HCT116 (cell line): ENCODE measurements around the gene ELANE. TPM values are rescaled to one million over a fixed set of nuclear protein-coding genes. Genes with fewer than 3 reads are reported as not detected.

Source experiments
- ATAC-seq: fragments of 200-7000 bp; cut with Tn5 transposase; 2 replicates; pipeline ENCODE4 v1.9.1; 2020; ENCODE audit warnings: mild to moderate bottlenecking, moderate library complexity
- BruUV-seq: library from RNA; stranded (reverse); fragments of 400-500 nt; replicated peaks from 2 replicates; lab custom pipeline; 2021; lab: Mats Ljungman, UMichigan
- CTCF ChIA-PET: fragments of 300-600 bp; sonication (Branson Sonifier 250); formaldehyde crosslinking; loops from one replicate; lab custom pipeline; 2021; ENCODE audit warnings: antibody characterized with exemption; lab: Charles Lee
- POLR2A ChIA-PET: fragments of 300-600, 350-600 bp; sonication (Branson Sonifier 250); formaldehyde crosslinking; loops from one replicate; lab custom pipeline; 2021; ENCODE audit warnings: antibody characterized with exemption; lab: Charles Lee
- RAD21 ChIA-PET, 2 experiments: fragments of 300-600 bp; sonication (Branson Sonifier 250); formaldehyde crosslinking; loops; one replicate each; lab custom pipeline; 2023; ENCODE audit warnings: low total read pairs in 2 of 2; ENCODE audit not compliant: uncharacterized antibody in 2 of 2, unreplicated experiment in 2 of 2, low non-redundant PET in 1 of 2; lab: Charles Lee
- DNase-seq: peaks from one replicate; pipeline ENCODE4 v3.0.0-alpha.2; 2010; ENCODE audit warnings: low read depth, low spot score
- H2AFZ ChIP-seq: fragments of 200-600 bp; shearing (Covaris generic), sonication (generic); 2 replicates; pipeline ENCODE4 v1.6.1; 2017; ENCODE audit warnings: low read depth, mixed run types, mixed read lengths, antibody characterized with exemption, low read length; ENCODE audit not compliant: poor library complexity, severe bottlenecking
- H3K27ac ChIP-seq: 2 replicates; pipeline ENCODE4 v1.5.1; 2012; ENCODE audit warnings: low read depth, low read length
- H3K27me3 ChIP-seq: fragments of 200-600 bp; sonication (generic); 2 replicates; pipeline ENCODE4 v1.6.1; 2016; ENCODE audit warnings: mixed run types, low read length, mixed read lengths; ENCODE audit not compliant: insufficient read depth
- H3K36me3 ChIP-seq, 2 experiments: fragments of 200-500 bp in 1 of 2; fragments of 200-600 bp in 1 of 2; sonication (Bioruptor generic) in 1 of 2; sonication (generic) in 1 of 2; 2 replicates each; pipeline versions ENCODE4 v1.5.1 to v1.6.1; 2014 to 2016; ENCODE audit warnings: low read length in 2 of 2, inconsistent platforms in 1 of 2, mixed read lengths in 1 of 2, mixed run types in 1 of 2; ENCODE audit not compliant: insufficient read depth in 2 of 2, control insufficient read depth in 1 of 2
- H3K4me1 ChIP-seq, 2 experiments: fragments of 200-600 bp in 1 of 2; sonication (generic) in 1 of 2; 2 replicates each; pipeline versions ENCODE4 v1.5.1 to v1.6.1; 2012 to 2017; ENCODE audit warnings: low read length in 2 of 2, inconsistent platforms in 1 of 2, mild to moderate bottlenecking in 1 of 2, mixed read lengths in 1 of 2, mixed run types in 1 of 2, moderate library complexity in 1 of 2; ENCODE audit not compliant: insufficient read depth in 2 of 2, control insufficient read depth in 1 of 2
- H3K4me2 ChIP-seq: fragments of 200-600 bp; sonication (generic); 2 replicates; pipeline ENCODE4 v1.6.1; 2017; ENCODE audit warnings: mixed run types, low read length, mixed read lengths
- H3K4me3 ChIP-seq, 2 experiments: fragments of 200-600 bp in 1 of 2; sonication (generic) in 1 of 2; replicated peaks in 1 of 2; 2 replicates each; pipeline ENCODE4 v1.5.1; 2011 to 2016; ENCODE audit warnings: low read length in 2 of 2, control low read depth in 1 of 2, low read depth in 1 of 2, mild to moderate bottlenecking in 1 of 2, mixed read lengths in 1 of 2, mixed run types in 1 of 2
- H3K79me2 ChIP-seq: fragments of 200-600 bp; sonication (generic); 2 replicates; pipeline ENCODE4 v1.6.1; 2017; ENCODE audit warnings: mild to moderate bottlenecking, mixed run types, low read length, moderate library complexity, mixed read lengths; ENCODE audit not compliant: insufficient read depth
- H3K9ac ChIP-seq: fragments of 200-600 bp; sonication (generic); 2 replicates; pipeline ENCODE4 v1.6.1; 2016; ENCODE audit warnings: low read length, mixed read lengths
- H3K9me2 ChIP-seq: fragments of 200-600 bp; sonication (generic), shearing (Covaris generic); 2 replicates; pipeline ENCODE4 v1.6.1; 2017; ENCODE audit warnings: mixed run types, mild to moderate bottlenecking, moderate library complexity; ENCODE audit not compliant: insufficient read depth
- H3K9me3 ChIP-seq, 2 experiments: fragments of 200-500 bp in 1 of 2; fragments of 200-600 bp in 1 of 2; sonication (Bioruptor generic) in 1 of 2; sonication (generic) in 1 of 2; 2 replicates each; pipeline ENCODE4 v1.6.1; 2014 to 2017; ENCODE audit warnings: low read length in 2 of 2, mixed read lengths in 2 of 2, inconsistent platforms in 1 of 2, low read depth in 1 of 2, mild to moderate bottlenecking in 1 of 2, mixed run types in 1 of 2, moderate library complexity in 1 of 2; ENCODE audit not compliant: control insufficient read depth in 1 of 2, insufficient read depth in 1 of 2
- H4K20me1 ChIP-seq: fragments of 200-600 bp; sonication (generic), shearing (Covaris generic); 2 replicates; pipeline ENCODE4 v1.6.1; 2017; ENCODE audit warnings: mixed run types, mild to moderate bottlenecking, moderate library complexity; ENCODE audit not compliant: insufficient read depth
- CBX3 ChIP-seq: IDR thresholded peaks from 2 replicates; pipeline ENCODE4 v1.6.1; 2012; ENCODE audit warnings: low read depth
- EZH2phosphoT487 ChIP-seq: fragments of 200-600 bp; IDR thresholded peaks from 2 replicates; pipeline ENCODE4 v1.6.1; 2018; ENCODE audit warnings: antibody characterized with exemption, borderline replicate concordance
- FOSL1 ChIP-seq: IDR thresholded peaks from 2 replicates; pipeline ENCODE4 v1.6.1; 2012; ENCODE audit warnings: low read depth
- RAD21 ChIP-seq: IDR thresholded peaks from 2 replicates; pipeline ENCODE4 v1.6.1; 2012; ENCODE audit warnings: low read depth, mild to moderate bottlenecking
- YY1 ChIP-seq: IDR thresholded peaks from 2 replicates; pipeline ENCODE4 v1.6.1; 2011; ENCODE audit warnings: low read length, low read depth, moderate library complexity, mild to moderate bottlenecking; ENCODE audit not compliant: insufficient replicate concordance; ENCODE audit errors: extremely low read depth
- ZFX ChIP-seq: fragments of 450-650 bp; IDR thresholded peaks from 2 replicates; pipeline ENCODE4 v1.6.1; 2017
- ZNF274 ChIP-seq: fragments of 200-500 bp; sonication (Bioruptor generic); IDR thresholded peaks from 2 replicates; pipeline ENCODE4 v1.6.1; 2014; ENCODE audit warnings: mild to moderate bottlenecking, low read depth, low read length, inconsistent platforms
- intact Hi-C: fragments of 100-400 bp; cut with micrococcal nuclease; formaldehyde crosslinking; loops from 2 replicates; pipeline ENCODE4 v1.10.0; 2022
- total RNA-seq: library from RNA; stranded (reverse); gene quantifications from one replicate; pipeline ENCODE4 v1.2.1, GENCODE V29; 2021; ENCODE audit not compliant: unreplicated experiment
- TF ChIP-seq, protein P1 (sequence below): IDR thresholded peaks from 2 replicates; pipeline ENCODE4 v1.6.1; 2012
- TF ChIP-seq, protein P2 (sequence below): IDR thresholded peaks from 2 replicates; pipeline ENCODE4 v1.6.1; 2011; ENCODE audit warnings: mild to moderate bottlenecking, low read length, moderate library complexity; ENCODE audit not compliant: insufficient replicate concordance; ENCODE audit errors: extremely low read depth
- TF ChIP-seq, protein P3 (sequence below): IDR thresholded peaks from 2 replicates; pipeline ENCODE4 v1.6.1; 2012

The ELANE gene
- total RNA-seq, 1 experiment from 2014 or later: not detected

DNA sequence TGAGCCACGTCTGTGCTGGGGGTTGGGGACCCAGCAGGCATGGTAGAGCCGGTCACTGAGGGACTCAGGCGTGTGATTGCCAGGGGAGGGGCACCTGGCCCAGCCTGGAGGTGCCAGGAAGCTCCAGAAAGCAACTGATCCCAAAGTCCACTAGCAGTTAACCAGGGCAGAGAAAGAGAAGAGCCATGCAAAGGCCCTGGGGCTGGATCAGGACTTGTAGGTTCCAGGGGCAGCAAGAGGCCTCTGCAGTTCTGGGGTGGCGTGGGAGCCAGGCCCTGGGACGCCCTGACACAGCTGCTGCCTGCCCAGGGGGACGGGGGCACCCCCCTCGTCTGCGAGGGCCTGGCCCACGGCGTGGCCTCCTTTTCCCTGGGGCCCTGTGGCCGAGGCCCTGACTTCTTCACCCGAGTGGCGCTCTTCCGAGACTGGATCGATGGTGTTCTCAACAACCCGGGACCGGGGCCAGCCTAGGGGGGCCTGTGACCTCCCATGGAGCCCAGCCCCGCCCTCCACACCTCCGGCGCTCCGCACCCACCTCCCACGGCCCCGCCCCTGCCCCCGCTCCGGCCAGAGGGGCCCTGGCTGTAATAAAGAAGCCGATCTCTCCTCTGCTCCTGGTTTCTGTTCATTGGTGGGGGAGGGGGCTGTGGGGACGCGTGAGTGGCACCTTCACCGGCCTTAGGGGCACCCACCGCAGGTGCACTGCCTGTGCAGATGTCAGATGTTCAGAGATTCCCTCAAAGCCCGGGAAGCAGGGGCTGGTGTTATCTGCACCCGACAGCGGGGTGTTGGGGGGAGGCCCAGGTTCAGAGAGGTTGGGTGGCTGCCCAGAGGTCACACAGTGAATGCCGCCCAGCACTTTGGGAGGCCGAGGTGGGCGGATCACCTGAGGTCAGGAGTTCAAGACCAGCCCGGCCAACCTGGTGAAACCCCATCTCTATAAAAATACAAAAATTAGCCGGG is 20.4 kb upstream of the ELANE start (continued):
- TF ChIP-seq, protein P1, sequence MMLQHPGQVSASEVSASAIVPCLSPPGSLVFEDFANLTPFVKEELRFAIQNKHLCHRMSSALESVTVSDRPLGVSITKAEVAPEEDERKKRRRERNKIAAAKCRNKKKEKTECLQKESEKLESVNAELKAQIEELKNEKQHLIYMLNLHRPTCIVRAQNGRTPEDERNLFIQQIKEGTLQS: no peak
- TF ChIP-seq, all 23 proteins: peak for 0

DNA sequence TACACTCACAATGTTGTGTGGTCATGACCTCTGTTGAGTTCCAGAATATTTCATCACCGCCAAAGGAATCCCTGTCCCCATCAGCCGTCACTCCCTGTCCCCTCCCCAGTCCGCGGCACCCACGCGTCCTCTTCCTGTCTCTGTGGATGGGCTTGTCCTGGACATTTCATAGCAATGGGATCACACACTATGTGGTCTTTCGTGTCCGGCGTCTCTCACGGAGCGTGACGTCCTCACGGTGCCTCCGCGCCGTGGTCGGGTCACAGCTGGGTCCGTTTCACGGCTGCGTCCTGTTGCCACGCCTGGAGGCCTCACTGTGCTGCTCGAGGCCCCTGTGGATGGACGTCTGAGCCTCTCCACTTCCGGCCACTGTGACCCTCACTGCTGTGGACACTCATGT is 17.9 kb upstream of the ELANE start:
- BruUV-seq: no TSS peak
- CTCF ChIA-PET: no interaction called here

More for the DNA sequence above, 17.9 kb upstream of the ELANE start:
- H3K4me3 ChIP-seq: no peak overlapping the region
- no peak for ATAC-seq
- RAD21 ChIA-PET: no interaction called here
- no peaks in the 10 kb centered on the region for H3K36me3 ChIP-seq
- POLR2A ChIA-PET: no interaction called here
- no peak overlapping the region for H3K9ac ChIP-seq
- no peaks in the 10 kb centered on the region for H3K27me3 ChIP-seq
- no peak overlapping the region for H3K4me2 ChIP-seq
- TF ChIP-seq EZH2phosphoT487: no peak
- TF ChIP-seq CBX3: no peak
- TF ChIP-seq, protein P2, sequence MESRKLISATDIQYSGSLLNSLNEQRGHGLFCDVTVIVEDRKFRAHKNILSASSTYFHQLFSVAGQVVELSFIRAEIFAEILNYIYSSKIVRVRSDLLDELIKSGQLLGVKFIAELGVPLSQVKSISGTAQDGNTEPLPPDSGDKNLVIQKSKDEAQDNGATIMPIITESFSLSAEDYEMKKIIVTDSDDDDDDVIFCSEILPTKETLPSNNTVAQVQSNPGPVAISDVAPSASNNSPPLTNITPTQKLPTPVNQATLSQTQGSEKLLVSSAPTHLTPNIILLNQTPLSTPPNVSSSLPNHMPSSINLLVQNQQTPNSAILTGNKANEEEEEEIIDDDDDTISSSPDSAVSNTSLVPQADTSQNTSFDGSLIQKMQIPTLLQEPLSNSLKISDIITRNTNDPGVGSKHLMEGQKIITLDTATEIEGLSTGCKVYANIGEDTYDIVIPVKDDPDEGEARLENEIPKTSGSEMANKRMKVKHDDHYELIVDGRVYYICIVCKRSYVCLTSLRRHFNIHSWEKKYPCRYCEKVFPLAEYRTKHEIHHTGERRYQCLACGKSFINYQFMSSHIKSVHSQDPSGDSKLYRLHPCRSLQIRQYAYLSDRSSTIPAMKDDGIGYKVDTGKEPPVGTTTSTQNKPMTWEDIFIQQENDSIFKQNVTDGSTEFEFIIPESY: no peak
- TF ChIP-seq FOSL1: no peak
- TF ChIP-seq RAD21: no peak
- TF ChIP-seq ZNF274: no peak
- TF ChIP-seq, protein P3, sequence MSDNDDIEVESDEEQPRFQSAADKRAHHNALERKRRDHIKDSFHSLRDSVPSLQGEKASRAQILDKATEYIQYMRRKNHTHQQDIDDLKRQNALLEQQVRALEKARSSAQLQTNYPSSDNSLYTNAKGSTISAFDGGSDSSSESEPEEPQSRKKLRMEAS: no peak
- TF ChIP-seq YY1: no peak
- no peak for TF ChIP-seq ZFX
- no peaks in the 10 kb centered on the region; a peak in 1 of 4 replicates for H3K4me1 ChIP-seq
- no peak overlapping the region for H3K27ac ChIP-seq
- DNase-seq: no peak
- no peaks in the 10 kb centered on the region for H4K20me1 ChIP-seq
- H3K79me2 ChIP-seq: no peaks in the 10 kb centered on the region
- no peaks in the 10 kb centered on the region for H3K9me2 ChIP-seq
- intact Hi-C loops: no loop called here
- H3K9me3 ChIP-seq: no peaks in the 10 kb centered on the region
- no peak overlapping the region for H2AFZ ChIP-seq
